ENCODE results near the gene ATIC.
A peak's percentile ranks its signal among the peaks of the same experiment; 100 is the strongest.

Gene ATIC

GRCh38 chr2:215311625-215312396 is at the start of gene ATIC (continued):
- TF ChIP-seq, protein P1, sequence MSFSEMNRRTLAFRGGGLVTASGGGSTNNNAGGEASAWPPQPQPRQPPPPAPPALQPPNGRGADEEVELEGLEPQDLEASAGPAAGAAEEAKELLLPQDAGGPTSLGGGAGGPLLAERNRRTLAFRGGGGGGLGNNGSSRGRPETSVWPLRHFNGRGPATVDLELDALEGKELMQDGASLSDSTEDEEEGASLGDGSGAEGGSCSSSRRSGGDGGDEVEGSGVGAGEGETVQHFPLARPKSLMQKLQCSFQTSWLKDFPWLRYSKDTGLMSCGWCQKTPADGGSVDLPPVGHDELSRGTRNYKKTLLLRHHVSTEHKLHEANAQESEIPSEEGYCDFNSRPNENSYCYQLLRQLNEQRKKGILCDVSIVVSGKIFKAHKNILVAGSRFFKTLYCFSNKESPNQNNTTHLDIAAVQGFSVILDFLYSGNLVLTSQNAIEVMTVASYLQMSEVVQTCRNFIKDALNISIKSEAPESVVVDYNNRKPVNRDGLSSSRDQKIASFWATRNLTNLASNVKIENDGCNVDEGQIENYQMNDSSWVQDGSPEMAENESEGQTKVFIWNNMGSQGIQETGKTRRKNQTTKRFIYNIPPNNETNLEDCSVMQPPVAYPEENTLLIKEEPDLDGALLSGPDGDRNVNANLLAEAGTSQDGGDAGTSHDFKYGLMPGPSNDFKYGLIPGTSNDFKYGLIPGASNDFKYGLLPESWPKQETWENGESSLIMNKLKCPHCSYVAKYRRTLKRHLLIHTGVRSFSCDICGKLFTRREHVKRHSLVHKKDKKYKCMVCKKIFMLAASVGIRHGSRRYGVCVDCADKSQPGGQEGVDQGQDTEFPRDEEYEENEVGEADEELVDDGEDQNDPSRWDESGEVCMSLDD (tag by site-specific recombination; IDR thresholded peaks at IDR 0.05) = no peak
- TF ChIP-seq MEIS1 (CRISPR knock-in tag; IDR thresholded peaks at IDR 0.05; ENCODE audit: borderline replicate concordance) (no peak), ZNF24 (tag by site-specific recombination; IDR thresholded peaks at IDR 0.05) (0 out of 2 replicates have a peak, but pooled peaks have one; percentile 16), ZNF747 (tag by site-specific recombination; IDR thresholded peaks at IDR 0.05) (no peak), ZNF280C (tag by site-specific recombination; IDR thresholded peaks at IDR 0.05) (no peak), ZNF837 (tag by site-specific recombination; IDR thresholded peaks at IDR 0.05) (no peak), ZNF174 (tag by site-specific recombination; IDR thresholded peaks at IDR 0.05) (no peak), ZIC2 (tag by site-specific recombination; IDR thresholded peaks at IDR 0.05) (peak; percentile 49), ZNF48 (tag by site-specific recombination; IDR thresholded peaks at IDR 0.05) (no peak), ZBTB20 (tag by site-specific recombination; IDR thresholded peaks at IDR 0.05) (peak; percentile 77; the same call in 1 of the 2 replicates), OVOL3 (tag by site-specific recombination; IDR thresholded peaks at IDR 0.05) (no peak), ATF2 (tag by site-specific recombination; IDR thresholded peaks at IDR 0.05; ENCODE audit: low read depth) (no peak), ZNF148 (tag by site-specific recombination; IDR thresholded peaks at IDR 0.05; ENCODE audit: borderline replicate concordance) (no peak), ZNF791 (tag by site-specific recombination; IDR thresholded peaks at IDR 0.05) (no peak), ZNF621 (tag by site-specific recombination; IDR thresholded peaks at IDR 0.05) (no peak), ZNF501 (tag by site-specific recombination; IDR thresholded peaks at IDR 0.05) (0 out of 2 replicates have a peak, but pooled peaks have one; percentile 27), ZNF596 (tag by site-specific recombination; IDR thresholded peaks at IDR 0.05) (no peak), ZNF473 (tag by site-specific recombination; IDR thresholded peaks at IDR 0.05) (no peak), ZBTB11 (tag by site-specific recombination; conservative IDR thresholded peaks at IDR 0.05; ENCODE audit: low read depth) (peak; percentile 40; the same call in 1 of the 2 replicates), ZNF624 (tag by site-specific recombination; IDR thresholded peaks at IDR 0.05) (no peak), ZNF521 (tag by site-specific recombination; IDR thresholded peaks at IDR 0.05) (no peak), ZNF629 (tag by site-specific recombination; IDR thresholded peaks at IDR 0.05) (no peak), ZNF114 (tag by site-specific recombination; IDR thresholded peaks at IDR 0.05) (no peak)
- TF ChIP-seq, protein P2, sequence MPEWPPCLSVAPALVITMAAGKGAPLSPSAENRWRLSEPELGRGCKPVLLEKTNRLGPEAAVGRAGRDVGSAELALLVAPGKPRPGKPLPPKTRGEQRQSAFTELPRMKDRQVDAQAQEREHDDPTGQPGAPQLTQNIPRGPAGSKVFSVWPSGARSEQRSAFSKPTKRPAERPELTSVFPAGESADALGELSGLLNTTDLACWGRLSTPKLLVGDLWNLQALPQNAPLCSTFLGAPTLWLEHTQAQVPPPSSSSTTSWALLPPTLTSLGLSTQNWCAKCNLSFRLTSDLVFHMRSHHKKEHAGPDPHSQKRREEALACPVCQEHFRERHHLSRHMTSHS (tag by site-specific recombination; IDR thresholded peaks at IDR 0.05) = no peak
- TF ChIP-seq, protein P3, sequence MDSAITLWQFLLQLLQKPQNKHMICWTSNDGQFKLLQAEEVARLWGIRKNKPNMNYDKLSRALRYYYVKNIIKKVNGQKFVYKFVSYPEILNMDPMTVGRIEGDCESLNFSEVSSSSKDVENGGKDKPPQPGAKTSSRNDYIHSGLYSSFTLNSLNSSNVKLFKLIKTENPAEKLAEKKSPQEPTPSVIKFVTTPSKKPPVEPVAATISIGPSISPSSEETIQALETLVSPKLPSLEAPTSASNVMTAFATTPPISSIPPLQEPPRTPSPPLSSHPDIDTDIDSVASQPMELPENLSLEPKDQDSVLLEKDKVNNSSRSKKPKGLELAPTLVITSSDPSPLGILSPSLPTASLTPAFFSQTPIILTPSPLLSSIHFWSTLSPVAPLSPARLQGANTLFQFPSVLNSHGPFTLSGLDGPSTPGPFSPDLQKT (IDR thresholded peaks at IDR 0.05; ENCODE audit: borderline replicate concordance, low read depth, low read length) = peak; percentile 69; the same call in 1 of the 2 replicates
